A549 (cell line): ENCODE measurements around the gene GNG14. TPM values are rescaled to one million over a fixed set of nuclear protein-coding genes. Genes with fewer than 3 reads are reported as not detected.
"Not testable (repeated sequence)": the region's sequence is repeated elsewhere in the genome, so short reads cannot be mapped to it uniquely, and the experiment has no call there.

ENCODE experiments used
- ATAC-seq, 2 experiments: fragments of 200-7000 bp in 1 of 2; fragments of >200 bp in 1 of 2; cut with Nextera tagmentation in 1 of 2; cut with Tn5 transposase in 1 of 2; 3 replicates each; pipeline versions ENCODE4 v1.8.0 to v1.9.1; 2018 to 2020; ENCODE audit warnings: mild to moderate bottlenecking in 1 of 2, moderate library complexity in 1 of 2
- CTCF ChIA-PET: fragments of 300-600 bp; sonication (Branson Sonifier 250); formaldehyde crosslinking; extraction: SDS; loops from one replicate; lab custom pipeline; 2021; ENCODE audit warnings: antibody characterized with exemption, inconsistent platforms; lab: Yijun Ruan, JAX
- POLR2A ChIA-PET: fragments of 350-600 bp; formaldehyde crosslinking; extraction: SDS; loops from one replicate; lab custom pipeline; 2021; ENCODE audit warnings: antibody characterized with exemption, inconsistent platforms; lab: Yijun Ruan, JAX
- DNase-seq, 2 experiments: peaks; one replicate each; pipeline versions ENCODE4 v3.0.0 to v3.0.0-alpha.2; 2011 to 2016; ENCODE audit warnings: low read depth in 1 of 2, low spot score in 1 of 2
- FAIRE-seq: peaks from 2 replicates; lab custom pipeline; 2011; peaks lifted over from hg19 to GRCh38; lab: Jason Lieb, UNC
- H3K27ac ChIP-seq, 2 experiments: fragments of >200 bp; sonication (Bioruptor Twin); formaldehyde crosslinking; 3 replicates each; pipeline ENCODE4 v1.5.1; 2016 to 2017
- H3K4me1 ChIP-seq: fragments of >200 bp; sonication (Bioruptor Twin); formaldehyde crosslinking; 3 replicates; pipeline ENCODE4 v1.6.1; 2016
- H3K4me2 ChIP-seq: fragments of >200 bp; sonication (Bioruptor Twin); formaldehyde crosslinking; 3 replicates; pipeline ENCODE4 v1.6.1; 2016
- H3K4me3 ChIP-seq: fragments of >200 bp; sonication (Bioruptor Twin); formaldehyde crosslinking; 3 replicates; pipeline ENCODE4 v1.5.1; 2016
- H3K9me3 ChIP-seq: fragments of >200 bp; sonication (Bioruptor Twin); formaldehyde crosslinking; 3 replicates; pipeline ENCODE4 v1.6.1; 2016
- CBX8 ChIP-seq: fragments of 200-600 bp; sonication (generic); IDR thresholded peaks from 2 replicates; pipeline ENCODE4 v1.6.1; 2016
- CEBPB ChIP-seq, 2 experiments: fragments of >200 bp in 1 of 2; sonication (Bioruptor Twin) in 1 of 2; formaldehyde crosslinking in 1 of 2; IDR thresholded peaks; 2 replicates each; pipeline ENCODE4 v1.6.1; 2012 to 2016
- CHD2 ChIP-seq: fragments of 150-350 bp; IDR thresholded peaks from 2 replicates; pipeline ENCODE4 v1.6.1; 2014; ENCODE audit warnings: low read length; ENCODE audit not compliant: partially characterized antibody
- CHD4 ChIP-seq: fragments of 200-600 bp; sonication (generic); IDR thresholded peaks from 2 replicates; pipeline ENCODE4 v1.6.1; 2016; ENCODE audit warnings: antibody characterized with exemption, mild to moderate bottlenecking, borderline replicate concordance
- EHMT2 ChIP-seq: fragments of 200-600 bp; sonication (generic); IDR thresholded peaks from 2 replicates; pipeline ENCODE4 v1.6.1; 2016; ENCODE audit warnings: antibody characterized with exemption, low read depth, mild to moderate bottlenecking, moderate library complexity
- FOSB ChIP-seq: fragments of 250-450 bp; sonication (Bioruptor Pico); IDR thresholded peaks from 2 replicates; pipeline ENCODE4 v1.5.0; 2020; ENCODE audit warnings: mild to moderate bottlenecking, moderate library complexity
- FOSL2 ChIP-seq, 2 experiments: fragments of 450-650 bp in 1 of 2; fragments of >200 bp in 1 of 2; sonication (Bioruptor Twin) in 1 of 2; formaldehyde crosslinking; IDR thresholded peaks; 2 replicates each; pipeline versions ENCODE4 v1.5.0 to v1.6.1; 2016 to 2020; ENCODE audit warnings: mild to moderate bottlenecking in 1 of 2, moderate library complexity in 1 of 2
- JUN ChIP-seq, 2 experiments: fragments of >200 bp; sonication (Bioruptor Twin); formaldehyde crosslinking; IDR thresholded peaks; 2 replicates in 1 of 2; 3 replicates in 1 of 2; pipeline ENCODE4 v1.6.1; 2016 to 2017
- KDM1A ChIP-seq: fragments of 200-600 bp; sonication (generic); IDR thresholded peaks from 2 replicates; pipeline ENCODE4 v1.6.1; 2016; ENCODE audit warnings: low read depth, mild to moderate bottlenecking
- MAZ ChIP-seq: fragments of 150-350 bp; IDR thresholded peaks from 2 replicates; pipeline ENCODE4 v1.6.1; 2014; ENCODE audit warnings: antibody characterized with exemption, low read depth, low read length, borderline replicate concordance
- MYC ChIP-seq: IDR thresholded peaks from 2 replicates; pipeline ENCODE4 v1.6.1; 2012; ENCODE audit warnings: mild to moderate bottlenecking, inconsistent platforms, low read length, improper control_type of control experiment, borderline replicate concordance
- NR3C1 ChIP-seq: fragments of >200 bp; sonication (Bioruptor Twin); formaldehyde crosslinking; IDR thresholded peaks from 3 replicates; pipeline ENCODE4 v1.6.1; 2017
- PHF8 ChIP-seq: fragments of 200-600 bp; sonication (generic); IDR thresholded peaks from 2 replicates; pipeline ENCODE4 v1.6.1; 2016; ENCODE audit warnings: low read depth, mild to moderate bottlenecking, antibody characterized with exemption, moderate library complexity, borderline replicate concordance
- POLR2A ChIP-seq: IDR thresholded peaks from 2 replicates; pipeline ENCODE4 v1.6.1; 2012; ENCODE audit warnings: mild to moderate bottlenecking, low read length
- POLR2AphosphoS2 ChIP-seq: conservative IDR thresholded peaks from 2 replicates; pipeline ENCODE4 v1.6.1; 2012; ENCODE audit warnings: low read length, improper control_type of control experiment, inconsistent platforms
- RAD21 ChIP-seq, 2 experiments: fragments of >200 bp in 1 of 2; sonication (Bioruptor Twin) in 1 of 2; formaldehyde crosslinking in 1 of 2; IDR thresholded peaks in 1 of 2; conservative IDR thresholded peaks in 1 of 2; 2 replicates in 1 of 2; 3 replicates in 1 of 2; pipeline ENCODE4 v1.6.1; 2012 to 2018; ENCODE audit warnings: inconsistent platforms in 1 of 2
- RCOR1 ChIP-seq: fragments of 150-350 bp; IDR thresholded peaks from 2 replicates; pipeline ENCODE4 v1.6.1; 2014; ENCODE audit warnings: antibody characterized with exemption, low read length, low read depth
- ZSCAN20 ChIP-seq: fragments of 250-450 bp; sonication (Bioruptor Pico); IDR thresholded peaks from 2 replicates; pipeline ENCODE4 v1.8.0; 2022; ENCODE audit warnings: mild to moderate bottlenecking, moderate library complexity
- WGBS: methylation state at CpG from one replicate; pipeline ENCODE4 v1.1.6; 2017; ENCODE audit errors: missing lambda C conversion rate; 5-methylcytosine and 5-hydroxymethylcytosine counted together
- polyA plus RNA-seq, 4 experiments: library from polyadenylated mRNA; depleted of rRNA in 3 of 4; stranded (reverse); fragments of >200 nt; fragmentation: RNase III in 1 of 4; extraction: RNeasy Plus Mini Kit Qiagen cat#74134 plus additional on column Dnase treatment in 1 of 4; gene quantifications; 2 replicates in 3 of 4; 3 replicates in 1 of 4; pipeline ENCODE4 v1.2.3, GENCODE V29; 2011 to 2017
- TF ChIP-seq, protein P1 (sequence below): IDR thresholded peaks from 2 replicates; pipeline ENCODE4 v1.6.1; 2012
- TF ChIP-seq, protein P2 (sequence below): IDR thresholded peaks from 2 replicates; pipeline ENCODE4 v1.6.1; 2012
- TF ChIP-seq, protein P3 (sequence below): fragments of >200 bp; sonication (Bioruptor Twin); formaldehyde crosslinking; IDR thresholded peaks from 3 replicates; pipeline ENCODE4 v1.5.1; 2016
- TF ChIP-seq, protein P4 (sequence below): fragments of 250-450 bp; sonication (Bioruptor Pico); IDR thresholded peaks from 2 replicates; pipeline ENCODE4 v1.5.0; 2020; ENCODE audit warnings: low read depth, mild to moderate bottlenecking, moderate library complexity
- TF ChIP-seq, protein P5 (sequence below): fragments of 450-650 bp; IDR thresholded peaks from 2 replicates; pipeline ENCODE4 v1.6.1; 2014; ENCODE audit warnings: antibody characterized with exemption

Gene GNG14
- polyA plus RNA-seq, 2 of the 4 experiments (the other 2 are of a cell fraction) = not detected

DNA sequence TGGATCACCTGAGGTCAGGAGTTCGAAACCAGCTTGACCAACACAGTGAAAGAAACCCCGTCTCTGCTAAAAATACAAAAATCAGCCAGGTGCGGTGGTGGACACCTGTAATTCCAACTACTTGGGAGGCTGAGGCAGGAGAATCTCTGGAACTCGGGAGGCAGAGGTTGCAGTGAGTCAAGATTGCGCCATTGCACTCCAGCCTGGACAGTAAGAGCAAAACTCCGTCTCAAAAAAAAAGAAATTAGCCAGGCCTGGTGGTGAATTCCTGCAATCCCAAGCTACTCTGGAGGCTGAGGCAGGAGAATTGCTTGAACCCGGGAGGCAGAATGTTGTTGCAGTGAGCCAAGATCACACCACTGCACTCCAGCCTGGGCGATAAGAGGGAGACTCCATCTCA lies 20.8 kb downstream of the GNG14 start:
- no peaks in the 10 kb centered on the region for H3K4me1 ChIP-seq
- 95% methylated on average over 8 of the region's 8 CpGs for WGBS
- no peak for DNase-seq
- no peak for FAIRE-seq
- H3K4me3 ChIP-seq = no peak overlapping the region
- ATAC-seq = no peak
- POLR2A ChIA-PET = interaction anchor here (0.7 kb wide), 2 partner anchors 29 to 77 kb away, joined by 3 to 6 read pairs; partner anchors contain the start of gene GET3
- TF ChIP-seq KDM1A = no peak
- TF ChIP-seq FOSL2 (IDR thresholded peaks at IDR 0.05) = no peak
- no peak for TF ChIP-seq FOSL2 (CRISPR knock-in tag; IDR thresholded peaks at IDR 0.05)
- no peak for TF ChIP-seq CEBPB (IDR thresholded peaks at IDR 0.05)
- TF ChIP-seq, protein P1, sequence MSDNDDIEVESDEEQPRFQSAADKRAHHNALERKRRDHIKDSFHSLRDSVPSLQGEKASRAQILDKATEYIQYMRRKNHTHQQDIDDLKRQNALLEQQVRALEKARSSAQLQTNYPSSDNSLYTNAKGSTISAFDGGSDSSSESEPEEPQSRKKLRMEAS = no peak
- no peak for TF ChIP-seq PHF8
- TF ChIP-seq EHMT2 = no peak
- no peak for TF ChIP-seq MAZ
- TF ChIP-seq FOSB = no peak
- TF ChIP-seq, protein P2, sequence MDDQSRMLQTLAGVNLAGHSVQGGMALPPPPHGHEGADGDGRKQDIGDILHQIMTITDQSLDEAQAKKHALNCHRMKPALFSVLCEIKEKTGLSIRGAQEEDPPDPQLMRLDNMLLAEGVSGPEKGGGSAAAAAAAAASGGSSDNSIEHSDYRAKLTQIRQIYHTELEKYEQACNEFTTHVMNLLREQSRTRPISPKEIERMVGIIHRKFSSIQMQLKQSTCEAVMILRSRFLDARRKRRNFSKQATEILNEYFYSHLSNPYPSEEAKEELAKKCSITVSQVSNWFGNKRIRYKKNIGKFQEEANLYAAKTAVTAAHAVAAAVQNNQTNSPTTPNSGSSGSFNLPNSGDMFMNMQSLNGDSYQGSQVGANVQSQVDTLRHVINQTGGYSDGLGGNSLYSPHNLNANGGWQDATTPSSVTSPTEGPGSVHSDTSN = no peak
- no peak for TF ChIP-seq CHD2
- TF ChIP-seq, protein P3, sequence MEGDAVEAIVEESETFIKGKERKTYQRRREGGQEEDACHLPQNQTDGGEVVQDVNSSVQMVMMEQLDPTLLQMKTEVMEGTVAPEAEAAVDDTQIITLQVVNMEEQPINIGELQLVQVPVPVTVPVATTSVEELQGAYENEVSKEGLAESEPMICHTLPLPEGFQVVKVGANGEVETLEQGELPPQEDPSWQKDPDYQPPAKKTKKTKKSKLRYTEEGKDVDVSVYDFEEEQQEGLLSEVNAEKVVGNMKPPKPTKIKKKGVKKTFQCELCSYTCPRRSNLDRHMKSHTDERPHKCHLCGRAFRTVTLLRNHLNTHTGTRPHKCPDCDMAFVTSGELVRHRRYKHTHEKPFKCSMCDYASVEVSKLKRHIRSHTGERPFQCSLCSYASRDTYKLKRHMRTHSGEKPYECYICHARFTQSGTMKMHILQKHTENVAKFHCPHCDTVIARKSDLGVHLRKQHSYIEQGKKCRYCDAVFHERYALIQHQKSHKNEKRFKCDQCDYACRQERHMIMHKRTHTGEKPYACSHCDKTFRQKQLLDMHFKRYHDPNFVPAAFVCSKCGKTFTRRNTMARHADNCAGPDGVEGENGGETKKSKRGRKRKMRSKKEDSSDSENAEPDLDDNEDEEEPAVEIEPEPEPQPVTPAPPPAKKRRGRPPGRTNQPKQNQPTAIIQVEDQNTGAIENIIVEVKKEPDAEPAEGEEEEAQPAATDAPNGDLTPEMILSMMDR = no peak
- TF ChIP-seq, protein P4, sequence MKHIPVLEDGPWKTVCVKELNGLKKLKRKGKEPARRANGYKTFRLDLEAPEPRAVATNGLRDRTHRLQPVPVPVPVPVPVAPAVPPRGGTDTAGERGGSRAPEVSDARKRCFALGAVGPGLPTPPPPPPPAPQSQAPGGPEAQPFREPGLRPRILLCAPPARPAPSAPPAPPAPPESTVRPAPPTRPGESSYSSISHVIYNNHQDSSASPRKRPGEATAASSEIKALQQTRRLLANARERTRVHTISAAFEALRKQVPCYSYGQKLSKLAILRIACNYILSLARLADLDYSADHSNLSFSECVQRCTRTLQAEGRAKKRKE (CRISPR knock-in tag) = no peak
- no peak for TF ChIP-seq RCOR1
- no peak for TF ChIP-seq POLR2AphosphoS2
- TF ChIP-seq JUN (IDR thresholded peaks at IDR 0.05) = no peak
- TF ChIP-seq, protein P5, sequence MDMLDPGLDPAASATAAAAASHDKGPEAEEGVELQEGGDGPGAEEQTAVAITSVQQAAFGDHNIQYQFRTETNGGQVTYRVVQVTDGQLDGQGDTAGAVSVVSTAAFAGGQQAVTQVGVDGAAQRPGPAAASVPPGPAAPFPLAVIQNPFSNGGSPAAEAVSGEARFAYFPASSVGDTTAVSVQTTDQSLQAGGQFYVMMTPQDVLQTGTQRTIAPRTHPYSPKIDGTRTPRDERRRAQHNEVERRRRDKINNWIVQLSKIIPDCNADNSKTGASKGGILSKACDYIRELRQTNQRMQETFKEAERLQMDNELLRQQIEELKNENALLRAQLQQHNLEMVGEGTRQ = no peak
- TF ChIP-seq MYC = no peak
- no peak for TF ChIP-seq POLR2A
- no peak overlapping the region for H3K27ac ChIP-seq
- CTCF ChIA-PET = interaction anchor here (0.7 to 2.9 kb wide), 7 partner anchors 11 to 1853 kb away, joined by 3 to 11 read pairs (median 5); no protein-coding TSS in a partner anchor
- no peaks in the 10 kb centered on the region for H3K9me3 ChIP-seq
- no peak overlapping the region for H3K4me2 ChIP-seq

DNA sequence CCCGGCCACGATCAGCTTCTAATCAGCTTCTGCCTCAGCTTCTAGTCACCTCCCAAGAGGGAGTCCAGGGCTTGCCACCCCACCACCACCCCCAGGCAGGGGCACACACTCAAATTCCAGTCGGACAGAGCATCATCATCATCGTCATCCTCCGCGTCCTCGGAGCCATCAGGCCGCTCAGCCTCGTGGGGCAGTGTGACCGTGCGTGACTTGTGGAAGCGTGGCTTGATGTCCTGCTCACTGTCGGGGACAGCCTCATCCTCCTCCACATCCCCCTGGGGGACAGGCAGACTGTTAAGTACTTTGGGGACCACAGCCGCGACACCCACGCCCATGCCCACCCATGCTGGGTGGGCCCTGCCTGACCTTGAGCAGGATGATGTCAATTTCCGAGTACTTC lies 23.4 kb downstream of the GNG14 start:
- Histone ChIP-seq H3K4me3 (no peak overlapping the region), H3K4me2 (no peak overlapping the region), H3K27ac (no peak overlapping the region), H3K9me3 (no peaks in the 10 kb centered on the region), H3K4me1 (no peaks in the 10 kb centered on the region)
- ChIA-PET POLR2A (no interaction called here), CTCF (interaction anchor here (1.0 to 1.6 kb wide), 2 partner anchors 34 to 49 kb away, joined by 7 read pairs; no protein-coding TSS in a partner anchor)
- DNase-seq (no peak), FAIRE-seq (no peak), ATAC-seq (no peak)
- WGBS = 91% methylated on average over 12 of the region's 17 CpGs
- TF ChIP-seq RAD21 (conservative IDR thresholded peaks at IDR 0.05 in 1 of 2, IDR thresholded peaks at IDR 0.05 in 1 of 2) (no peak), CBX8 (no peak), JUN (IDR thresholded peaks at IDR 0.05) (no peak), NR3C1 (no peak), CHD4 (no peak), ZSCAN20 (CRISPR knock-in tag) (no peak)

DNA sequence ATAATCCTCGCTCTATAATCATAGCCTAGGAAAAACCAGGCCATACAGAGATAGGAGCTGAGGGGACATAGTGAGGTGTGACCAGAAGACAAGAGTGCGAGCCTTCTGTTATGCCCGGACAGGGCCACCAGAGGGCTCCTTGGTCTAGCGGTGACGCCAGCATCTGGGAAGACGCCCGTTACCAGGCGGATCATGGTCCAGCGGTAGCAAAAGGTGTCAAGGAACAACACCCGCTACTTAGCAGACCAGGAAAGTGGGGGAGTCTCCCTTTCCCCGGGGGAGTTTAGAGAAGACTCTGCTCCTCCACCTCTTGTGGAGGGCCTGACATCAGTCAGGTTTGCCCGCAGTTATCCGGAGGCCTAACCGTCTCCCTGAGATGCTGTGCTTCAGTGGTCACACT lies 24.3 kb downstream of the GNG14 start:
- H3K4me2 ChIP-seq, FAIRE-seq, POLR2A ChIA-PET, H3K27ac ChIP-seq, H3K9me3 ChIP-seq, ATAC-seq, DNase-seq, H3K4me1 ChIP-seq, H3K4me3 ChIP-seq: not testable (repeated sequence)
- CTCF ChIA-PET = interaction anchor here (0.7 to 1.6 kb wide), 2 partner anchors 35 to 86 kb away, joined by 3 to 7 read pairs; no protein-coding TSS in a partner anchor
- 37% methylated on average over 13 of the region's 14 CpGs for WGBS
